GM21717 (cell line): Measurements from ENCODE around the gene DPEP2NB.

Source experiments
- ATAC-seq: cut with Tn5 transposase; IDR thresholded peaks from one replicate; pipeline ENCODE4 v1.9.1; 2021; ENCODE audit warnings: mild to moderate bottlenecking, moderate library complexity; ENCODE audit not compliant: unreplicated experiment

The DPEP2NB gene

GRCh38 chr16:67964477-67965131 lies 51.1 kb downstream of the DPEP2NB start:
- no peak for ATAC-seq

- no peak for ATAC-seq
These were observed 51.9 kb downstream of the DPEP2NB start for GRCh38 chr16:67963662-67964321.
